Fibroblast of the aortic adventitia (primary cell): ENCODE data around the gene TPSG1. TPM values are rescaled to one million over a fixed set of nuclear protein-coding genes. Genes with fewer than 3 reads are reported as not detected.

Source experiments
- DNase-seq: peaks from one replicate; pipeline ENCODE4 v3.0.0-alpha.2; 2010; ENCODE audit warnings: low read depth
- H3K4me3 ChIP-seq: 2 replicates; pipeline ENCODE4 v1.5.1; 2011; ENCODE audit warnings: low read depth, mild to moderate bottlenecking, control low read depth, low read length, moderate library complexity
- CTCF ChIP-seq: IDR thresholded peaks from 2 replicates; pipeline ENCODE4 v1.5.1; 2011; ENCODE audit warnings: mild to moderate bottlenecking, low read length, control low read depth, inconsistent platforms; ENCODE audit not compliant: insufficient read depth
- total RNA-seq: library from RNA; depleted of rRNA; stranded (reverse); fragments of >200 nt; gene quantifications from 2 replicates; pipeline ENCODE4 v1.2.3, GENCODE V29; 2012; ENCODE audit warnings: low replicate concordance

TPSG1 gene
- total RNA-seq, 1 donor, result not detected

DNA sequence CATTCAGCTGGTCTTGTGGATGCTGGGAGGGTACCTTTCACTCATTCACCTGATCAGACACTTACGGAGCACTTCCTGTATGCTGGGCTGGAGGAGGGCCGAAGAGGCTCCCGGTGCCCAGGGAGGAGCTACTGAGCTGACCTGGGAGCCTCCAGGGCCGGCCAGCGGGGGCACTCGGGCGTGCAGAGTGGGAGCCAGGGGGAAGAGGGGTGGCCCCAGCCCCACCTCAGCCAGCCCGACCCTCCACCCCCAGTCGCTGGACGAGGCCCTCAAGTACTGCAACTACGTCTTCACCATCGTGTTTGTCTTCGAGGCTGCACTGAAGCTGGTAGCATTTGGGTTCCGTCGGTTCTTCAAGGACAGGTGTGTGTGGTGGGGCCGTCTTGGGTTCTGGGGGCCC is 10.3 kb downstream of the TPSG1 start:
- DNase-seq, result no peak
- no peak overlapping the region for H3K4me3 ChIP-seq

DNA sequence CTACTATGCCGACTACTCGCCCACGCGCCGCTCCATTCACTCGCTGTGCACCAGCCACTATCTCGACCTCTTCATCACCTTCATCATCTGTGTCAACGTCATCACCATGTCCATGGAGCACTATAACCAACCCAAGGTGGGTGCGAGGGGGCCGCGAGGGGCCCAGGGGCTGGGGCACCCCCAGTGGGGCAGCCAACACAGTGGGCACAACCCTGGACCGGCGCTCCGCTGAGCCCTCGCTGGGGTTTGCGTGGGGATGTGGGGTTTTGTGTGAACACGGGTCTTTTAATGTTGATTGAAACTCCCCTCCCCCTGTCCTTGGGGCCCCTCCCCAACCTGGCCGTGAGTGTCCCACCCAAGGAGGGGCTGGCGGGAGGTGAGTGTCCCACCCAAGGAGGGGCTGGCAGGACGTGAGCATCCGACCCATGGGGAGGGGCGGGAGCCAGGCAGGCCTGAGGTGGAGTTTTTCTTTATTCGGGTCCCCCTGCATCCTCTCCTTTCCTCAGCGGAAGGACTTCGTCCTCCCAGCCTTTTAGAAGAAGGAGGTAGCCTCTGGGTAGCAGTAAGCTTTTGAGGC is 11.2 kb downstream of the TPSG1 start:
- no peak for TF ChIP-seq CTCF
- H3K4me3 ChIP-seq, result no peak overlapping the region
- no peak for DNase-seq

More for the DNA sequence above, 10.3 kb downstream of the TPSG1 start:
- TF ChIP-seq CTCF, result no peak

GRCh38 chr16:1213231-1213630 is 11.8 kb downstream of the TPSG1 start:
- H3K4me3 ChIP-seq, result no peak overlapping the region
- no peak for TF ChIP-seq CTCF

GRCh38 chr16:1212616-1213194 is 12.4 kb downstream of the TPSG1 start:
- no peak overlapping the region for H3K4me3 ChIP-seq
- DNase-seq, result no peak
- no peak for TF ChIP-seq CTCF

More at GRCh38 chr16:1213231-1213630, 11.8 kb downstream of the TPSG1 start:
- DNase-seq, result no peak

GRCh38 chr16:1211451-1212268 is 13.4 kb downstream of the TPSG1 start:
- H3K4me3 ChIP-seq, result no peak overlapping the region
- TF ChIP-seq CTCF, result no peak
- no peak for DNase-seq

- no peak for TF ChIP-seq CTCF
- DNase-seq, result no peak
- H3K4me3 ChIP-seq, result no peak overlapping the region
Observed at GRCh38 chr16:1210461-1210860, 14.6 kb downstream of the TPSG1 start.
